MM.1S (cell line): ENCODE results near the gene LRRC32.

Experiments used
- DNase-seq: peaks from one replicate; pipeline ENCODE4 v3.0.0-alpha.2; 2015
- H2AFZ ChIP-seq: fragments of 300-600 bp; sonication (generic); 2 replicates; pipeline ENCODE4 v1.6.0; 2016; ENCODE audit warnings: antibody characterized with exemption, low read length
- H3F3A ChIP-seq: fragments of 300-600 bp; sonication (generic); 2 replicates; pipeline ENCODE4 v1.6.1; 2016; ENCODE audit warnings: mild to moderate bottlenecking, antibody characterized with exemption, low read length, moderate library complexity, mixed read lengths; ENCODE audit not compliant: insufficient read depth
- H3K27ac ChIP-seq: fragments of 300-600 bp; sonication (generic); 2 replicates; pipeline ENCODE4 v1.5.1; 2016; ENCODE audit warnings: mild to moderate bottlenecking, low read length
- H3K27me3 ChIP-seq: fragments of 300-600 bp; sonication (generic); replicated peaks from 2 replicates; pipeline ENCODE4 v1.6.0; 2016; ENCODE audit warnings: low read length; ENCODE audit not compliant: insufficient read depth
- H3K36me3 ChIP-seq: fragments of 300-600 bp; sonication (generic); replicated peaks from 2 replicates; pipeline ENCODE4 v1.6.1; 2016; ENCODE audit warnings: mild to moderate bottlenecking, low read length, mixed read lengths; ENCODE audit not compliant: insufficient read depth
- H3K4me1 ChIP-seq: fragments of 300-600 bp; sonication (generic); 2 replicates; pipeline ENCODE4 v1.6.1; 2016; ENCODE audit warnings: low read length, mixed read lengths
- H3K4me2 ChIP-seq: fragments of 300-600 bp; sonication (generic); 2 replicates; pipeline ENCODE4 v1.6.0; 2016; ENCODE audit warnings: low read depth, low read length
- H3K4me3 ChIP-seq: fragments of 300-600 bp; sonication (generic); 2 replicates; pipeline ENCODE4 v1.5.1; 2016; ENCODE audit warnings: low read length, mixed read lengths
- H3K79me2 ChIP-seq: fragments of 300-600 bp; sonication (generic); 2 replicates; pipeline ENCODE4 v1.6.1; 2016; ENCODE audit warnings: mixed run types, low read length, mixed read lengths
- H3K9ac ChIP-seq: fragments of 300-600 bp; sonication (generic); 2 replicates; pipeline ENCODE4 v1.6.1; 2016; ENCODE audit warnings: low read length, mixed read lengths
- H3K9me2 ChIP-seq: fragments of 300-600 bp; sonication (generic); replicated peaks from 2 replicates; pipeline ENCODE4 v1.6.1; 2016; ENCODE audit warnings: mild to moderate bottlenecking, low read length, mixed read lengths; ENCODE audit not compliant: insufficient read depth
- H3K9me3 ChIP-seq: fragments of 300-600 bp; sonication (generic); replicated peaks from 2 replicates; pipeline ENCODE4 v1.6.1; 2016; ENCODE audit warnings: mild to moderate bottlenecking, low read length, mixed read lengths; ENCODE audit not compliant: insufficient read depth
- H4K20me1 ChIP-seq: fragments of 300-600 bp; sonication (generic); 2 replicates; pipeline ENCODE4 v1.6.1; 2016; ENCODE audit warnings: mild to moderate bottlenecking, low read length, moderate library complexity, mixed read lengths; ENCODE audit not compliant: insufficient read depth
- EZH2 ChIP-seq: fragments of 300-600 bp; sonication (generic); optimal IDR thresholded peaks from 2 replicates; pipeline ENCODE3; 2017; ENCODE audit warnings: low read depth, mild to moderate bottlenecking, antibody characterized with exemption, low read length, mixed read lengths
- EZH2phosphoT487 ChIP-seq: fragments of 300-600 bp; sonication (generic); IDR thresholded peaks from 2 replicates; pipeline ENCODE4 v1.6.1; 2018; ENCODE audit warnings: antibody characterized with exemption, low read length
- TF ChIP-seq, protein P1 (sequence below): fragments of 300-600 bp; sonication (generic); IDR thresholded peaks from 2 replicates; pipeline ENCODE4 v1.5.1; 2016; ENCODE audit warnings: antibody characterized with exemption, low read length, mixed read lengths

LRRC32 gene

DNA sequence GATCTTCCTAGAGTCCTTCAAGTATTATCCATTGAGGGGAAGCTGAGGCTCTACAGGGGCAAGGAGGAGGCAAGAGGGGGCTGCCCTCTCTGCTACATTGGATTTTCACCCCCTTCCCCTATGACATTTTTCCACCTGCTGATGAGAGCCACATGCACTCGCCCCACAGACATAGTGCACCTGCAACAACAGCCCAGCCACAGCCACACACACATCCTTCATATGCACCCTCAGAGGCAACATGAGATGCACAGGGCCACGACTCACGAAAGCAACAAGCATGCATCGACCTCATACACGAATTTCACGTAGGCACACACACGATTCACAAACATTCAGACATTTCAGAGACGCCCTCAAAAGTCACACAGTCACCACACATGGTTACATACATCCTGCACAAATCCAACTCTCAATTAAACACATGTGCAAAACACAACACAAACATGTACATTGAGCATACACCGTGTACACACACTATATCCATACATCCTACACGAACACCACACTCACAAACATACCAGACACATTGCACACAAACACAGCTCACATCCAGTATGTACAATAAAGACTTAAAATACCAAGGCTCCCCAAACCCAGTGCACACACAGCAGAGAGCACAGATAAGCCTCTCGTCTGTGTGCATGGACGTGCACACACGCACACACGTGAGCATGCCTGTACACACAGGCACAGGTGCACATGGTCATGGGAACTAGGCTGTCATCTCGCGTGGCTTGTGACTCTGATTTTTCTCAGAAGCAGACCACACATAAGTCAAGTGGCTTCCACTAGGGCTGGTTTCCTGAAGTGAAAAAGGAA, 6.3 kb upstream of the LRRC32 start:
- Histone ChIP-seq H4K20me1 (no peaks in the 10 kb centered on the region), H3K9me3 (no peaks in the 10 kb centered on the region), H3K4me1 (peaks cover 12% of the 10 kb centered on the region), H2AFZ (no peak overlapping the region), H3F3A (no peaks in the 10 kb centered on the region), H3K79me2 (no peaks in the 10 kb centered on the region), H3K9ac (no peak overlapping the region), H3K36me3 (no peaks in the 10 kb centered on the region), H3K4me3 (no peak overlapping the region), H3K27ac (no peak overlapping the region), H3K4me2 (no peak overlapping the region), H3K27me3 (peaks cover 1% of the 10 kb centered on the region; the same call in 1 of the 2 replicates), H3K9me2 (no peaks in the 10 kb centered on the region)
- TF ChIP-seq EZH2, result no peak
- TF ChIP-seq EZH2phosphoT487, result no peak
- TF ChIP-seq, protein P1, sequence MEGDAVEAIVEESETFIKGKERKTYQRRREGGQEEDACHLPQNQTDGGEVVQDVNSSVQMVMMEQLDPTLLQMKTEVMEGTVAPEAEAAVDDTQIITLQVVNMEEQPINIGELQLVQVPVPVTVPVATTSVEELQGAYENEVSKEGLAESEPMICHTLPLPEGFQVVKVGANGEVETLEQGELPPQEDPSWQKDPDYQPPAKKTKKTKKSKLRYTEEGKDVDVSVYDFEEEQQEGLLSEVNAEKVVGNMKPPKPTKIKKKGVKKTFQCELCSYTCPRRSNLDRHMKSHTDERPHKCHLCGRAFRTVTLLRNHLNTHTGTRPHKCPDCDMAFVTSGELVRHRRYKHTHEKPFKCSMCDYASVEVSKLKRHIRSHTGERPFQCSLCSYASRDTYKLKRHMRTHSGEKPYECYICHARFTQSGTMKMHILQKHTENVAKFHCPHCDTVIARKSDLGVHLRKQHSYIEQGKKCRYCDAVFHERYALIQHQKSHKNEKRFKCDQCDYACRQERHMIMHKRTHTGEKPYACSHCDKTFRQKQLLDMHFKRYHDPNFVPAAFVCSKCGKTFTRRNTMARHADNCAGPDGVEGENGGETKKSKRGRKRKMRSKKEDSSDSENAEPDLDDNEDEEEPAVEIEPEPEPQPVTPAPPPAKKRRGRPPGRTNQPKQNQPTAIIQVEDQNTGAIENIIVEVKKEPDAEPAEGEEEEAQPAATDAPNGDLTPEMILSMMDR, result no peak
- no peak for DNase-seq

DNA sequence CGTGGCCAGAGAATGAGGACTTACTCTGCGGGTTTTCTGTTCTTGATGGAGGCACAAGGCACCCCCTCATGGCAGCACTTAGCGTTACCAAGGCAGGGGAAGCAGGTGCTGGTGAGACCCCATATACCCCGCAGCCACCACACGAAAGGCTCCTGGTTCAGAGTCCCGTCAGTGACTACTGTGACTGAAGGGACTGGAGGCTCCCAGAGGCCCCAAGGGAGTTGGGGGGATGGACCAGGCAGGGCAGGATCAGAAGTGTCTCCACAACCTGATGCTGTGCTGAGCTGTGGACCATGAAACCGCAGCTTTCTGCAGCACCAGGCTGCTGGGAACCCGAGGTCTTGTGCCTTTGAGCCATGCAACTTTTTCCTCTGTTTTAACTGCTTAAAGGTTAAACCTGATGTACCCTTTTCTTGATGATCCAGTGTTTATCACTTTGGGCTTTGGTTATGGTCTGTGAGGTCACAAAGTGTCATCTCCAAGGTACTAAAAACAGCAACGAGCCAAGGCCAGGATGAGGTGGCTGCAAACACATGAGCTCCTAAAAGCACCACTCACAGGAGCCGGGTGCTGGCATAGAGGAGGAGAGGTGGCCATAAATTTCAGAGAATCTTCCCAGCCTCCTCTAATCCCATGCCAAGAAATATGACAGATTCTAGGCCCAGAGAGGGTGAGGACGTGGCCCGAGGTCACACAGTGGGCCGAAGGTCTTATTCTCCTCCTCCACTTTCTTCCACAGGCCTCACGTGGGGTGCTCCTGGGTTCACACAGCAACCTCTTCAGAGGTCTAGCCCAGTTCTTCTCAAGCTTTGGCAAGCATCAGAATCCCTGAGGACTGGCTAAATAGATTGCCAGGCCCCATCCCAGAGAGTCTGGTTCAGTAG, 4.2 kb upstream of the LRRC32 start:
- H3K9me3 ChIP-seq, result no peaks in the 10 kb centered on the region
- H3K36me3 ChIP-seq, result no peaks in the 10 kb centered on the region
- TF ChIP-seq EZH2, result no peak
- TF ChIP-seq EZH2phosphoT487, result no peak
- TF ChIP-seq, protein P1, result no peak
- H3K27ac ChIP-seq, result no peak overlapping the region
- no peak overlapping the region for H3K9ac ChIP-seq
- no peaks in the 10 kb centered on the region for H4K20me1 ChIP-seq
- H3K4me2 ChIP-seq, result no peak overlapping the region
- H3K79me2 ChIP-seq, result no peaks in the 10 kb centered on the region
- H3K4me1 ChIP-seq, result peaks cover 12% of the 10 kb centered on the region
- H3K9me2 ChIP-seq, result no peaks in the 10 kb centered on the region
- no peaks in the 10 kb centered on the region for H3F3A ChIP-seq
- no peak for DNase-seq
- peaks cover 18% of the 10 kb centered on the region for H3K27me3 ChIP-seq
- H2AFZ ChIP-seq, result no peak overlapping the region
- no peak overlapping the region for H3K4me3 ChIP-seq

DNA sequence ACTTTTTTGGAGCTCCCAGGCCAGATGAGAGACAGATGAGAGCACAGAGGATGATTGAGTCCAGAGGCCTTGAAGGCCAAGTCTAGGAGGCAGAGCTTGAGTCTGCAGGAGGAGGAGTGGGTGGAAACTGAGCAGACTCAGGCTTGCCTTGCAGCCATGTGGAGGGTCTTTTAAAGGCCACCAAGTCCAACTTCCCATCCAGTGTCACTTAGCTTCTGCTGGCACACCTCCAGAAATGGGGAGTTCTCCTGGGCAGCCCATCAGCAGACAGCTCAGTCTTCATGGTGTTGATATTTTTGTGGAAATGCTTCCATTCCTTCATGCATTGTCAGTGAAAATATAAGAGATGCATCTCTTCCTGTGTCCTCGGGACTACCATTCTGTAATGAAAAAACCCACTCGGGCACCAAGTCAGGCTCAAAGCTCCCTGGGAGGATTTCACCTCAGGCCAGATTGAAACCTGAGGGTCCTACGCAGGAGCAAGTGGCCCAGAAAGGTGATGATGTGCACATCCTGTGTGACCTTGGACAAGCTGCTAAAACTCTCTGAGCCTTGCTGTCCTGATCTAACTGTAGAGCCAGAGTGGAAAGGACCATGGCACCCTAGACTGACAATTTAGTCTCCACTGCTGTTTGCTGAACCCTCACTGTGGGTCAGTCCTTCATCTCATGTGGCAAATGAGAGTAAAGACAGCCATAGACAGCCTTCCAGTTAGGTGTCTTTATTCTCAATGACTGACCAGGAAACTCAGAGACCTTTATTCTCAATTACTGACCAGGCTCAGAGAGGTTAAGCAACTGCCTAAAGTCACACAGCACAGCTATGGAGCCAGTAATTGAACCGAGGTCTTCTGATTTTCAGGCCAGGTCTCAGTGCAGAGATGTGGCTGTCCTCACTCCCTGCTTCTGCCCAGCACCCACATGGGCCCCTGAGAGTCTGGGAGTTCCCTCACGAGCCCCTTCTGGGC, 2.9 kb upstream of the LRRC32 start:
- Histone ChIP-seq H3K4me2 (peak overlapping the region; percentile 48; the same call in 1 of the 2 replicates), H3K27me3 (peaks cover 30% of the 10 kb centered on the region), H3K27ac (no peak overlapping the region), H3K9ac (no peak overlapping the region), H3F3A (no peaks in the 10 kb centered on the region), H2AFZ (peak overlapping the region; percentile 67), H3K4me3 (no peak overlapping the region), H4K20me1 (no peaks in the 10 kb centered on the region), H3K4me1 (peaks cover 12% of the 10 kb centered on the region), H3K9me3 (no peaks in the 10 kb centered on the region), H3K36me3 (no peaks in the 10 kb centered on the region), H3K9me2 (no peaks in the 10 kb centered on the region), H3K79me2 (no peaks in the 10 kb centered on the region)
- DNase-seq, result no peak
- no peak for TF ChIP-seq EZH2phosphoT487
- TF ChIP-seq, protein P1, result no peak
- TF ChIP-seq EZH2, result no peak
